Amniotic epithelial cell (primary cell): Measurements from ENCODE around the gene NR1D1.
"Not testable (repeated sequence)": the region's sequence is repeated elsewhere in the genome, so short reads cannot be mapped to it uniquely, and the experiment has no call there.

ENCODE experiments used
- DNase-seq: peaks from one replicate; pipeline ENCODE4 v3.0.0-alpha.2; 2010; ENCODE audit warnings: low read depth

NR1D1 gene

DNA sequence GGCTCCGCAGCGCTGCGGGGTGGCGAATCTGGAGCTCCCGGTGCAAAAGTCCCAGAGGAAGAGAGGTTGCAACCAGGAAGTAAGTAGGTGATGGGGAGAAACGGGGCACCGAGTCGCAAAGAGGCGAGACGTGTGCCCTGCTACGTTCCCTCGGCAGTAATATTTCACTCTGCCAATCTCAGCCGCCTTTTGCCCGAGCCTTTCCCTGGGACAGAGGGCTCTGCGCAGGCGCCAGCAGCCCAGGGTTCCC lies at the start of gene NR1D1:
NR1D1 (minus strand) TSS at position 171 of the 250 bp plus-strand sequence. CDS start 495 bp downstream, outside the sequence.
- no peak for DNase-seq

DNA sequence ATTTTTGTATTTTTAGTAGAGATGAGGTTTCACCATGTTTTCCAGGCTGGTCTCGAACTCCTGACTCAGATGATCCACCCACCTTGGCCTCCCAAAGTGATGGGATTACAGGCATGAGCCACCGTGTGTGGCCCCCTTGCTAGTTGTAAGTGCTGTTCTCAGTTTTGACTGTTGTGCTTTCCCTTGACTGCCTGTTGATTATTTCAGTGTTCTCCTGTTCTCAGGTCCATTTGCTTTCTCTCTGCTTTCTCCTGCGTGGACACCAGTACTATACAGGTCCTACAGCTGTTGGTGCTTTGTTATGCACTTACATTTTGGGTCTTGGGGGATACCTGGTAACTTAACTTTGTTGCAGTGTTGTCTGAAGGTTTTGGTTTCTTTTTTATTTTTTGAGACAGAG lies 48.1 kb upstream of the NR1D1 start:
- no peak for DNase-seq

DNA sequence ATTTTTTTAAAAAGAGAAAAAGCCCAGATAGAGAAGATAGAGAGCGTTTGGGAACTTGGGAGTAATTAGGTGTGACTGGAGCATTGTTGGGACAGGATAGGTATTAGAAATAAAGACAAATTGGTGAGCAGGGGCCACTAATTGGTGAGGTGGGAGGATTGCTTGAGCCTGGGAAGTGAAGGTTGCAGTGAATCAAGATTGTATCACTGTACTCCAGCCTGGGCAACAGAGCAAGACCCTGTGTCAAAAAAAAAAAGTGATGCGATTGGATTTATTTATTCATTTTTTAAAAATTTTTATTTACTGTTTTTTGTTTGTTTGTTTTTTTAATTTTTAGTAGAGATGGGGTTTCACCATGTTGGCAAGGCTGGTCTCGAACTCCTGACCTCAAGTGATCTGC lies 45.1 kb upstream of the NR1D1 start:
- no peak for DNase-seq

DNA sequence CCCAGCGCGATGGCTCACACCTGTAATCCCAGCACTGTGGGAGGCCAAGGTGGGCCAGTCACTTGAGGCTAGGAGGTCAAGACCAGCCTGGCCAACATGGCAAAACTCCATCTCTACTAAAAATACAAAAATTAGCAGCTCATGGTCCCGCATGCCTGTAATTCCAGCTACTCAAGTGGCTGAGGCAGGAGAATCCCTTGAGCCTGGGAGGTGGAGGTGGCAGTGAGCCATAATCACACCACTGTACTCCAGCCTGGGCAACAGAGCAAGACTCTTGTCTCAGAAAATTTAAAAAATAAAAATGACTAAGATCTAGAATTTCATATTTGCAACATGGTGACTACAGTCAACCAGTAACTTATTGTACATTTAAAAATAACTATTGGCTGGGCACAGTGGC lies 42.8 kb upstream of the NR1D1 start:
- DNase-seq: not testable (repeated sequence)

DNA sequence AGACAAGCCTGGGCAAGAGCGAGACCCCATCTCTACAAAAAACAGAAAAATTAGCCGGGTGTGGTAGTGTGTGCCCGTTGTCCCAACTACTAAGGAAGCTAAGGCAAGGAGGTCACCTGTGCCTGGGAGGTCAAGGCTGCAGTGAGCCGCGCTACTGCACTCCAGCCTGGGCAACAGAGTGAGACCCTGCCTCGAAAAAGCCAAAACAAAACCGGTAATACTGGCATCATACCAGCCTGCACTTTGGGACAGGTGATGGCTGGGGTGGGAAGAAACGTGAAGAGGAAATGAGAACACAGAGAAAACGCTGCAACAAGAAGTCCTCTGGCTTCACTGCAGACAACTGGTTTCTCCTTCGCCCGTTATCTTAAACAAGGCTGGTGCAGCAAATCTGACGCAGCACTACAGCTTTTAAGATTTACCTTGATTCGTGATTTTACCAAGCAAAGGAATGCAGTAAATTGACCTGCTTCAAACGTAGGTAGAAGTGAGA lies 39.2 kb upstream of the NR1D1 start:
- DNase-seq: no peak

DNA sequence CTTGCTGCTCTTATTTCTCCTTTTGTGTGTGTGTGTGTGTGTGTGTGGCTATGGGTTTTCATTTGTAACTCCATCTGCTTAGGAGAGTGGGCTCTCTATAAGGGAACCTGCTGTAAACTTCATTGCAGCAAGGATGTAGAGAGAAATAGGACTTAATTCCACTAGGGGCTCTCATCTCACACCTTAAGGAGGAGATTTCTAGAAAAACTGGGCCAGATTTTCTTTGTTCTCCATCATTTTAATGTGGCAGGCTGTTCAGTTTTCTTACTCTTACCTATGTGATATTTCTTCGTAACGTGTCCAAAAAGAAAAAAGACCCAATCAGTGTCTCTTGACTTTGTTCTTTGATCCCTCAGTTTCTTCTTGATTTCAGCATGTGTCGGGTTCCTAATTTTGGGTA lies 35.4 kb upstream of the NR1D1 start:
- DNase-seq: no peak

DNA sequence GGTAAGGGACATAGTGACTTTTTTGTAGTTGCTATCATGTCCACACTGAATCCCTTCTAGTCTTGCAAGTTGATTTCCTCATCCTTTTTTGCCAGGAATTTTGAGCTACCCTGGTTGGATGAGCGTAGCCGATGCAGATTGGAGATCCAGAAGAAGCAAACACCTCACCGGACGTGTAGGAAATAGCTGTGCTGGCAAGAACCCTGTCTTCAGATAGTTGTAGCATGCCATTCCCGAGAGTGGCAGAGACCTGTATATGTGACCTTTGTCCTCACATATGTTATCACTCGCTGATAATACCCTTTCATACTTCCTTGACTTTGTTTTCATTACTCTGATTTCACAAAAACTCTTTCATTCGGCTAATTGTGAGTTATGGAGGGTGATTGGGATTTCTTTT lies 33.8 kb upstream of the NR1D1 start:
- DNase-seq: no peak

DNA sequence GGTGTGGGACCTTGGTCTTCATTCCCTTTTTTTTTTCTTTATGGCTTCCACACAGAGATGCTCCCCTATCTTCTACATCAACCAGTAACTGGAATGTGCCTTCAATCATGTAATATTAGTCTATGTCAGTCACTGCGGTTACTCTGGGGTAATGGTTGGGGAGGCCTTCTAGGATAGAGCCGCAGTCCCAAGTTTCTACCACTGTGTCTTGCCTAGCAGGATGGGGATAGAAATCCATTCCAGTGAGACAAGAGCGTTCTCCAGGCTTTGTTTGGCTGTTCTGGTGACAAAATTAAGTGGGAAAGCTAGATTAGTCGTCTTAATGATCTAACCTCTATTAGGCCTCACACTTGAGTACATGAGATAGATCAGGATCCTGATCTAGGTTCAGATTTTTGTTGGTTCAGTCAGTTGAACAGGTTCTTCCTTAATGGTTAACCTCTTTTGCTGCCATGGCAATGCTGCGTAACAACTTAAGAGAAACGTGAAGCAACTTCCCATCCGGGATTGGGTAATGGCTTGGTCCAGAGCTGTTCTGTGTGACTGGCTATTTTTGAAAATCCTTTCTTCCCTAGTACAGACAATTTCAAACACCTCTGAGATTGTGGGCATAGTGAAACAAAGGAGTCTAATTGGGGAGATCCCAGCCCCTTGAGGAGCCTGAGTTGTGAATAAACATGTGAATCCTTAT lies 30.1 kb upstream of the NR1D1 start:
- DNase-seq: peak; percentile 80

DNA sequence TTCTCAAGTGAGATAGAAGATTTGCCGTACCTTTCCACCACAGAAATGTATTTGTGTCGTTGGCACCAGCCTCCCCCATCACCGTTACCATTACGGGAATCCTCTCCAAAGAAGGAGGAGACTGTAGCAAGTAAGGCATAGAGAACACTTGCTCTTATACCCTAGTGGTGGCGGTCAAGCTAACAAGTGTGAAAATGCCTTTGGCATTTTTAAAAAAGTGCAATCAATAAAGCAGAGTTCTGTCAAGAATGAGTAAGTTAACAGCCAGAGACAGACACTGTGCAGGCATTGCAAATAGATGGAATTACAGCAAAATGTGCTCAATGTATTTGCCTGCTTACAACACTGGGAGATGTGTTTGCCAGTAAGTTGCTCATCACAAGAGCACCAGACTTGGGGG lies 29.1 kb upstream of the NR1D1 start:
- DNase-seq: peak; percentile 62

DNA sequence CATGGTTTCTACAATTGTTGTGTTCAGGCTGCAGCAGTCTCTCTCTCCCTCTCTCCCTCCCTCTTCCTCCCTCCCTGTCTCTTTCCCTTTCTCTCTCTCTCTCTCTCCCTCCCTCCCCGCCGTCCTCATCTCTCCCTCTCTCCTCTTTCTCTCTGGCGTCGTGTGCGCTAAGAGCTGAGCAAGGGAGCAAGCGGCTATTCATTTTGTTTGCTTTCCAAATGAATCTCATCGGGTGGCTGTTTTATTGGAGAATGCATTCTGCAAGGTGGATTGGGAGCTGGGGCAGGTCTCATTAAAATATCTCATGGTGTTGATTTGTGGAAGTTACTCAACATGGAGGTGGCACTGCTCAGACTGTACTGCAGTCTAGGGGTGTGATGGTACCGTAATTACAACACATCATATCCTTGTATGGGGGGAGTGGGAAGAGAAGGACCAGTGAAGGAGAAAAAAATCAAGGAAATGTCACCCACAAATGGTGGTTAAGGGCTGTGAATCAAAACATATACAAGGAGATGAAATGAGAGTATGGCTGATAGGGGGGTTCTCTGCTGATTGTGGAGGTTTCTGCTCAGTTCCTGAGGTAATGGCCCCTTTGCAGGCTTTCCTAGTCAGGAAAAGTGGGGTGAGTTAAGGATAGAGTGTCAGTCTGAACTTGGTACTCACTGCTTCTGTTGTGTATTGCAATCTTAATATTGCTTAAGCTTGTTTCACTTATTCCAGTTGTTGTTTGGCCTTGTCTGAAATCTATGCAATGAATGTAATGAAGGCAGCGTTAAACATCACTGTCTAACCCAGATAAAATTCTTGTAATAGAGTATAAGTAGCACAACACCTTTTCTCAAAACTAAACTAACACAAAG lies 24.1 kb upstream of the NR1D1 start:
- peak; percentile 72 for DNase-seq

DNA sequence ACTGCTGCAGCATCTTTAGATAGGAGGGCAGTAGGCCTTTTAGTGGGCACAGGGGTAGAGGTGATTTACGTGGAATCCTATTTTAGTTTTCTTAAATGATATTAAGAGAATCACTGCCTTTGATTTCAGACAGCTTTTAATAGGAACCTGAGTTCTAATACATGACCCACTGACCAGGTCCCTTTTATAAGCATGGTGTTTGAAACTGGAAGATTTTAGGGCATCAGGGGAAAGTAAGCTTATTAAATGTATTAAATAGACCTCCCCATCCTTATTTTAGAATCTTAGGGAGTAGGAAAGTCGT lies 23.4 kb upstream of the NR1D1 start:
- no peak for DNase-seq

DNA sequence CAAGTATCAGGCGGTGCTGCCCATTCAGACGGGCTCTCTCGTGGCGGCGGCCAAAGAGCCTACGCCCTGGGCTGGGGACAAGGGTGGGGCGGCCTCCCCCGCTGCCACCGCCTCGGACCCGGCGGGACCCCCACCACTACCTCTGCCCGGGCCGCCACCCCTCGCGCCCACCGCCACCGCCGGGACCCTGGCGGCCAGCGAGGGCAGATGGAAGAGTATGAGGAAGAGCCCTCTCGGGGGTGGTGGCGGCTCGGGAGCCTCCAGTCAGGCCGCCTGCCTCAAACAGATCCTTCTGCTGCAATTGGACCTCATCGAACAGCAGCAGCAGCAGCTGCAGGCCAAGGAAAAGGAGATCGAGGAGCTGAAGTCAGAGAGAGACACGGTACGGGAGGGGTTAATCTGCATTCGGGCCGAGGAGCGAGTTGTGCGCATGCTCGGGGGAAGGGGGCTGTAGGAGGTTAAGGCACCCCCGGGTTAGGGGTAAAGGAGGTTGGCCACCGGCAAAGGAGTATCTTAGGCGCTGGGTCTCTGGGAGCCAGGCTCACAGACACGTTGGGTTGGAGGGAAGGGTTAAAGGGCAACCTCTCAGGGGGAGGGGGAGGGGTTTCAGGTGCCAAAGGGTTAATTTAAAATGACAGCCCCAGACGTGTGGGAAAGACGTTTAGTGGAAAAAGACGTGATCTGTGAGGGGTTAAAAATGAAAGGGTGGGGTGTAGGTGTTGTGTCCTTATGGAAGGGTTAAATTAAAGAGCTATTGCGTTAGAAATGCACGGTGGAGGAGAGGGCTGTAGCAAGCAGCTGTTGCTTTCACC lies 22.8 kb upstream of the NR1D1 start:
- DNase-seq: peak; percentile 45

DNA sequence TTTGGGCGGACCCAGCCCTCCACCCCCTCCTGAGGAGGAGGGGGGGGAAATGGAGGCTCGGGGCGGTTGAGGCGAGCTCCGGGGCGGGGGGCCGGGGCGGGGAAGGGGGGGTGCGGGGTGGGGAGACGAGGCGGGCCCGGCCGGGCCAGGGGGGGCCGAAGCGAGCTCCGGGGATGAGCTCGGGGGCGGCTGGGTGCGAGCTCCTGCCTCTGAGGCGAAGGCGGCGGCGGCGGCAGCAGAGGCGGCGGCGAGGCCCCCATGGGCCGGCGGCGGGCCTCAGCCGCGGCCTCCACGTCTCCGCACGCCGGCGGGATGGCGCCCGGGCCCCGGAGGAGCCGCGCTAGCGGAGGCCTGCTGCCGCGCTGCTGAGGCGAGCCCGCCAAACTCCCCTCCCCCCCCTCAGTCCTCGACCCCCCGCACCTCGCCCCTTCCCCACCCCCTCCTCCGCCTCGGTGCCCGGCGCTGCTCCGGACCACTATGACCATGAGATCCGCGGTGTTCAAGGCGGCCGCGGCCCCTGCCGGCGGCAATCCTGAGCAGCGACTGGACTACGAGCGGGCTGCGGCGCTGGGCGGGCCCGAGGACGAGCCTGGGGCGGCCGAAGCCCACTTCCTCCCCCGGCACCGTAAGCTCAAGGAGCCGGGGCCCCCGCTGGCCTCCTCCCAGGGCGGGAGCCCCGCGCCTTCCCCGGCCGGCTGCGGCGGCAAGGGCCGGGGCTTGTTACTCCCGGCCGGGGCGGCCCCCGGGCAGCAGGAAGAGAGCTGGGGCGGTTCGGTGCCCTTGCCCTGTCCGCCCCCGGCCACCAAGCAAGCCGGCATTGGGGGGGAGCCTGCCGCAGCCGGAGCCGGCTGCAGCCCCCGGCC lies 22.0 kb upstream of the NR1D1 start:
- peak; percentile 44 for DNase-seq

DNA sequence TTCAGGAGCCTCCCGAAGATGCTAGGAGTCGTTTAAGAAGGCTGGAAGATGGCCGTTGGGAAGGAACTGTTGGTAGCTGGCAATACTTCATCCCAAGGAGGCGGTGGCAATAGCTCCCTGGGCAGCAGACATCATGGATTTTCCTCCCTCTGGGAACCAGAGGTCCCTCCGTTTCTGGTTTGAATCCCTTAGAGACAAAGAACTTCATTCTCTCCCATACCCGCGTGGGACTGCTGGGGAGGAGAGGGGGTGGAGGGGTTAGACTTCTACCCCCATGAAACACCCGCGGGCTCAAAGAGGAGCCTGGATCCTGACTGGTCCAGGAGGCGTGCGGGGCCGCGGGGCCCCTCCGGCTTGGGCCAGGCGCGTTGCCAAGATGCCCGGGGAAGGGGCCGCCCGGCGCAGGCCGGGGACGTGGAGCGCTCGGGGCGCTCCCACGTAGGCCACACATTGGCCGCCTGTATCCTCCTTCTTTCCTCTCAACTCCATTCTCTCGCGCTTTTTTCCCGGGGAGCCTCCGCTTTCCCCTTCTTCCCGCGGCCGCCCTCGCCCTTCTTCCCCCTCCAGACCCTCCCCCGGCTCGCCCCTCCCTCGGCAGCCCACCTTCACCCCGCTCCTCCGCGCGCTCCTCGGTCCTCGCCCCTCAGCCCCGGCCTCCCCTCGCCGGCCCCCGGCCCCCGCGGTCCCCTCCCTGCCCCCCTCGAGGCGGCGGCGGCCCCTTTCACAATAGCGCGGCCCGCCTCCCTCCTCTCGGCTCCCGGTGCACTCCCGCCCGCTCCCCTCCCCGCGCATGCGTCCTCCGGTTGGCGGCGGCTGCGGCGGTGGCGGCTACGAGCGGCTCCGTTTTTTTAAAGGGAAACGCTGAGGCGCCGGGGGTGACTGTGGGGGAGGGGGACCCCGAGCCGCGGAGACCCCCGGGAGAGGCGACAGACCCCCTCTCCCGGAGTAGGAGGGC lies 21.1 kb upstream of the NR1D1 start, which contains the start of gene MSL1:
MSL1 (plus strand) TSS at position 791 of the 955 bp plus-strand sequence. CDS start 642 bp downstream, outside the sequence.
- DNase-seq: peak; percentile 65

DNA sequence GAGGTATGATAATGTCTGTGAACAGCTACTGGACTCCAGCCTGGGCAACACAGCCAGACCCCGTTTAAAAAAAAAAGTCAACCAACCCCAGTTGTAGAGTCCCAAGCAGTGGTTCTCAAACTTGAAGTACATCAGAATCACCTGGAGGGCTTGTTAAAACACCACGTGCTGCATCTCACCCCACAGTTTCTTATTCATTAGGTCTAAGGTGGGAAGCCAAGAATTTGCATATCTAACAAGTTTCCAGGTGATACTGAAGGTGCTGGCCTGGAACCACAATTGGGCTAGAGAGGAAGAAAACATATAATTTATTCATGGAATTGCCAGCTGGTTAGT lies 14.7 kb upstream of the NR1D1 start:
- no peak for DNase-seq

DNA sequence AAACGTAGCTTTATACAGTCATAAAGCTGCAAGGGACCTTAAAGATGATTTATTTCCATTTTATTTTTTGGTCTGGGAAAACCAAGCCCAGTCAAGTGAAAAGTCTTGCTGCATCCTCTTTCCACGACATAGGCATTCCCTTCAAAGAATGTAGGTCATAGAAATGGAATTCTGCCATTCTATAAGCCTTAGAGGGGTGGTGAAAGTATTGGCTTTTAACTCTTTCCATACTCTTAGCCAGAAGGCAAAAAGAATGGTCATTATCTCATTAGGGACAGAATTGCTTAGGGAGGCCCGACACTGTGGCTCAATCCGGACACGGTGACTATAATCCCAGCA lies 13.5 kb upstream of the NR1D1 start:
- DNase-seq: no peak

DNA sequence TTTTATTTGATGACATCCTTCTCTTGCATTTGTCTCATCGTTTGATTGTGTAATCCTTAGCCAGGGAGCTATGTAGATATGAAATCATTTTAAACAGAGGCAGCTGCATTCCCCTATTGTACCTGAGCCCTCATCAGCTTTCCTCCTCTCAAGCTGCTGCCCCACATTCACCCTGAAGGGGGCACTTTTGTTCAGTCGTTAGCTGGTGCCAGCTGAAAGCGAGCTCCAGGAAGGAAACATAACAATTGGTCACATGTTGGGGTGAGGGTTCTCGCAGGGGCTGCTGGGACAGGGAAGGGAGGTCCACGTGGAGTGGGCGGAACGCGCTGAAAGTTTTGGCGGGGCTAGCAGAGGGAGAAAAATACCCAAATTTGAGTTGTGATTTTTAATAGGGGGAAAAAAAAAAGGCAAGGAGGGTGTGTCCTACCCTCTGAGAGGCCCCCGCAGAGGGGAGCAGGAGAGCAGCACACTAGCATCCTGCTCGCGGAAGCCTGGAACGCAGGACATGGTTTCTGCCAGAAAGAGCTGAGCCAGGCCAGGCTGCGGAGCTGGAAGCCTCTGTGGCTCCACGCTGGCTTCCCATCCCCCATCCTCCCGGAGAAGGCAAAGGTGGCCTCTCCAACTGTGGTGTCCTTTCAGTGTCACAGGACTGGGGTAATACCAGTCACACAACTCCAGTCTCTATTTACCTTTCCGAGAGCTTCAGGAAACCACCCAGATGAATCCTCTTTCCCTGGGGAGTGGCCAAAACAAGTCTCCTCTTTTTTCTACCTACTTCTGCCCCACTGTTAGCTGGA lies 12.9 kb upstream of the NR1D1 start:
- peak; percentile 92 for DNase-seq

DNA sequence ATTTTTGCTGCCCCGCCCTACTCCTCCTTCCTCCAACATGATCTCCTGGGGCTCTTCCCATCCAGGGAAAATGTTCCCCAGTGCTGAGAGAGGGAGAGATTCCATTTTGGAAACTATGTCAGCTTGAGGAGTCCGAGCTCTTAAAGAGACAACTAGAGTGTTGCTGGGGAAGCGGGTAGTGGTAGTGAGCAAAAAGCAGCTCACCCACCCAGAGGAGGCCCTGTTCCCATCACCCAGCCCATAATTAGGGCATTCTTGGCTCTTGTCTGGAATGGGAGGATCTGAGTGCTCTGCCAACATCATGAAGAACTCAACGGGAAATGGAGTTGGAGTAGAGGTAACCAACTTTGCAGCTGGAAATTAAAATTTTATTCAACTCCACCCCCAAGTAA lies 12.3 kb upstream of the NR1D1 start:
- DNase-seq: no peak

DNA sequence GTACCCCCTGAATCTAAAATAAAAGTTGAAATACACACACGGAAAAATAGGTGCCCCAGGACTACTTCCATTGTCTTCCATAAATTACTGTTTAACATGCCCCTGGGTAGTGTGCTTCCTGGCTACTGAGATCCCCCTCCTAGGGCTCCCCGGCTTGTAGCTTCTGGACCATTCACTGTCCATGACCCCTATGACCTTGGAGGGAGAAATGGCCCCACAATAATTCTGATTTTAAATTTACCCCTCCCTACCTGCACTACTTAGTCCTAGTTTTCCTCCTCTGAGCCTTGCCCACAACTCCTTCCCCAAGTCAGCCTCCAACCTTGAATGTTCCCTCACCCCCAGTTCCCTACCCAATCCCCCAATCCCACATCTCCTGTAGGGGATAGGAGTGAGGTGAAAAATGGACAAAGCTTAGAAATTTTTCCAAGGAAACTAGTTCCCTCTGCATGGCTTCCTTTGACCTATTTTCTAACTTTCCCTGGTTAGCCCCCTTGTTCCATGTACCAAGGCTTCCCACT lies 11.9 kb upstream of the NR1D1 start:
- DNase-seq: no peak
